GM19351 (cell line): ENCODE measurements around the gene HPN.
"Not testable (repeated sequence)": the region's sequence is repeated elsewhere in the genome, so short reads cannot be mapped to it uniquely, and the experiment has no call there.

ENCODE experiments used
- ATAC-seq: cut with Tn5 transposase; IDR thresholded peaks from one replicate; pipeline ENCODE4 v1.9.1; 2021; ENCODE audit warnings: mild to moderate bottlenecking, moderate library complexity; ENCODE audit not compliant: unreplicated experiment

Gene HPN

DNA sequence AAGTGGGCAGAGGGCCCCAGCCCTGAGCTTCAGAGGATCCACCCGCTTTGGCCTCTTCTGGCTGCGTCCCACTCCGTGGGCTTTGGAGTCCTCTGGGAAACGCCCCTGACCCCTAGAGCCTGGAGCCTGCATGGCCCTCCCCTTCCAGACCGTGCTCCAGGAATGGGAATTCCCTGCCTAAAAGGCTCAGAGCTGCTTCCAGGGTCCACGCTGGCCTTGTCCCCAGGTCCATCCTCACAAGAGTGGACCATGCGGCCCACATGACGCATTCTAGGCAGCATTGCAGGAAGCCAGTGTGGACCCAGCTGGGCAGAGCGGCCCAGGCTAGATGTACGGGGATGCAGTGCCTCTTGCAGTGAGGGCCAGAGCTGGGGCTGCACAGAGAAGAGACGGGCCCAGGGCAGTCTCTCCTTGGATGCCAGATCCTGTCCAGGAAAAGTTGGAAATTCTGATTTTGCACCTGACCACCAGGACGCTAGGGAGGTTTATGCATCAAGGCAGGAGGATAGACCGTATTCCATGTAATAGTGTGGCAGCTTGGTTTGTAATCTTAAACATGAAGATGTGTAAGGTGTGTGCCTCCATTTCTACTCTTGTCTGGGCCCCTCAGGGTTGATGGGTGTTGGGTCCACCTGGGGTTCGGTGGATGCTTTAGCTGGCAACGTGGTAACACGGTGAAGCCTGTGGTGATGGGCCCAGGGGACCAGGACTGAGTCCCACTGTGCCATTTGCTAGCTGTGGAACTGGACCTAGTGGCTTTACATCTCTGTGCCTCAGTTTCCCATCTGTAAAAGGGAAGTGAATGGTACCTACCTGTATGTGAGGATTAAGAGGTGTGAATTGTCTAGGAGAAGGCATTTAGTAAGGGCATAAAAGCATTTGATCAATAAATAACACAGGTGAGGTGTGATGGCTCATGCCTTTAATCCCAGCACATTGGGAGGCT is 59.3 kb downstream of the HPN start:
- ATAC-seq, result no peak

DNA sequence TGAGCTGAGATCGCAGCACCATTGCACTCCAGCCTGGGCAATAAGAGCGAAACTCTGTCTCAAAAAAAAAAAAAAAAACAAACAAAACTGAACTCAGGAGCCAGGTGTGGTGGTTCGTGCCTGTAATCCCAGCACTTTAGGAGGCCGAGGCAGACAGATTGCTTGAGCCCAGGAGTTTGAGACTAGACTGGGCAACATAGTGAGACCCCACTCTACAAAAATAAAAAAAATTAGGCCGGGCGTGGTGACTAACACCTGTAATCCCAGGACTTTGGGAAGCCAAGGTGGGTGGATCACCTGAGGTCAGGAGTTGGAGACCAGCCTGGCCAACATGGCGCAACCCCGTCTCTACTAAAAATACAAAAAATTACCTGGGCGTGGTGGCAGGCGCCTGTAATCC is 60.4 kb downstream of the HPN start:
- ATAC-seq, result not testable (repeated sequence)

DNA sequence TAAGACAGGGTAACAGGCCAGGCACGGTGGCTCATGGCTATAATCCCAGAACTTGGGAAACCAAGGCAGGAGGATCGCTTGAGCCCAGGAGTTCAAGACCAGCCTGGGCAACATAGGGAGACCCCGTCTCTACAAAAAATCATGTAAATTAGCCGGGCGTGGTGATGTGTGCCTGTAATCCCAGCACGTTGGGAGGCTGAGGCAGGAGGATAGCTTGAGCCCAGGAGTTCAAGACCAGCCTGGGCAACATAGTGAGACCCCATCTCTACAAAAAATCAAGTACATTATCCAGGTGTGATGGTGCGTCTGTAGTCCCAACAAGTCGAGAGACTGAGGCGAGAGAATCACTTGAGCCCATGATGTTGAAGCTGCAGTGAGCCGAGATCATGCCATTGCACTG is 62.1 kb downstream of the HPN start:
- ATAC-seq, result not testable (repeated sequence)

DNA sequence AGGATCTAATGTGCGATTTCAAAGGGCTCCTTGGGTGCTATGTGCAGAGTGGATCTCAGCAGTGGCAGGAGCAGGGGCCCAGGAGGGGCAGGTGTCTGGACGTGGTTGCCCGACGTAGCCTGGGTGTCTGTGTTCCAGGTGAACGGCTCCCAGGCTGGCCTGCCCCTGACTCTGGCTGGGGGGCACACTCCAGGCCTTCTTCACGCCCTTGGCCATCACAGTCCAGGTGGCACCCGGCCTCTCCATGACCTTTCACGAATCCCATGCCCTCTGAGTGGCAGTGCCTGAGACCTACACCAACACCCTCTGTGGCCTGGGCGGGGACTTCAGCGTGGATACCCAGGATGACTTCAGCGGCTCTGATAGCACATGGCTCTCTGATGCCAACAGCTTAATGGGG is 62.8 kb downstream of the HPN start:
- no peak for ATAC-seq

DNA sequence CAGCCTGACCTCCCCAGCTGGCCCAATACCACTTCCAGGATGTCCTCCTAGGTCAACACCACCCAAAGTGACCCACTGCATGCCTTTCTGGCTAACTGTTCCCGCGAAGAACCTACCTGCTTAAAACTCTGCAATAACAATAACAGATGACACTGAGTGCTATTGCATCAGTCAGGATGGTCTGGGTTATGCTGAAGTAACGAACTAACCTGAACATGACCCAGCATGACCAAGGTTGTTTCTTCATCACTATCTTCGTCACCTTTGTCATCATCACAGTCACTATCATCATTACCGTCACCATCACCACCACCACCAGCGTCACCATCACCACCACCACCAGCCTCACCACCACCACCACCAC is 63.5 kb downstream of the HPN start:
- ATAC-seq, result no peak

DNA sequence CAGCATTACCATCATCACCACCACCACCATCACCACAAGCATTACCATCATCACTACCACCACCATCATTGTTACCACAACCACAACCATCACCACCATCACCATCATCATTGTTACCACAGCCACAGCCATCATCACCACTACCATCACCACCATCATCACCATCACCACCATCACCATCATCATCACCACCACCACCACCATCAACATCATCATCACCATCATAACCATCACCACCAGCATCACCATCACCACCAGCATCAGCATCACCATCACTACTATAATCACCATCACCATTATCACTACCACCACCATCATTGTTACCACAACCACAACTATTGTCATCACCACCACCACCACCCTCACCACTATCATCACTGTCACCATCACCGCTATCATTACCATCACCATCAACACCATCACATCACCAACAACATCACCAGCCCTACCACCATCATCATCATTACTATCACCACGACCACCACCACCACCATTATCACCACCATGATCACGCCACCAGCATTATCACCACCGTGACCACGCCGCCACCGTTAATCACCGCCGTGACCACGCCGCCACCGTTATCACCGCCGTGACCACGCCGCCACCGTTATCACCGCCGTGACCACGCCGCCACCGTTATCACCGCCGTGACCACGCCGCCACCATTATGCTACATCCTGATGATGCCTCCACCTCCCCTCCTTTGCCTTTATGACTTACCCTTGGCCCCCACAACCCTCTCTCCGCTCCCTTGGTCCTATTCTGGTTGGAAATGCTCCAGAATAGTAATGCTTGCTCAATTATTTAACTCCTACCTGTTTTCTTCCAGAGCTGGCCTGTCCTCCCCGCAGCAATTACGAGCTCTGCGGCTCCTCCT is 64.1 kb downstream of the HPN start:
- no peak for ATAC-seq

DNA sequence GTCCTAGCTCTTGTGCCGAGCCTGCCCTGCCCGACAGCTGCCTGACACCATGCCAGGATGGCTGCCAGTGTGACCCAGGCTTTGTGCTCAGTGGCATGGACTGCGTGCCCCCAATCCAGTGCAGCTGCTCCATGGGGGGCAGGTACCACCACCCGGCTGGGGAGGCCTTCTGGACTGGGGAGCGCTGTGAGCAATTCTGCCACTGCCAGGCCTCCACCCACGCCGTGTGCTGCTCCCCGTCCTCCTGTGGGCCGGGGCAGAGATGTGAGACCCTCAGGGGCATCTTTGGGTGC is 64.7 kb downstream of the HPN start:
- no peak for ATAC-seq

DNA sequence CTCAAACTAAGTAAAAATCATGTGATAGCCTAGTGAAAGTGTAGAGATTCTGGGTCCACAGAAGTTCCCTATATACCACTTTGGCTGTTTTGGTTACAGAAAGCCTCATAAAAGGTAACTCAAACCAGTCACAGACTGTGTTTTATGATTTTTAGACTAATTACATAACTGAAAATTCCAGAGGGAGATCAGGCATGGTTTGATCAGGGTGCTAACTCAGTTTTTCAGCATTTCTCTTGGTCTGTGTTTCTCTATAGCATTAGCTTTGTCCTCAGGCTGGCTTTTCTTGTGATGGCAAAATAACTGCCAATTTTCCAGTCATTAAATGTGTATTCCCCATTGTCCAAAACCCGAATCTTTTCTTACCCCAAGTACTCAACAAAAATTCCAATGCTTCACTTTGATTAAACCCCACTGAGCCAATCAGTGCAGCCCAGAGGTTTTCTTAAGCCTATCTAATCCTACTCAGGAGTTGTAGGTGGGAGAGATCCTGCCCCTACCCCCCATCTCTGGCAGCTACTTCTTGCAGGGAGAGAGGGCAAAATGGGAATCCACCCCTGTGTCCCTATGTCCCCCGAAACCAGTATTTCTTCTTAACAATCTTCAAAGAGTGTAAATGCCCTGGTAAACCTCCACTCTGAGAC is 65.5 kb downstream of the HPN start:
- no peak for ATAC-seq

DNA sequence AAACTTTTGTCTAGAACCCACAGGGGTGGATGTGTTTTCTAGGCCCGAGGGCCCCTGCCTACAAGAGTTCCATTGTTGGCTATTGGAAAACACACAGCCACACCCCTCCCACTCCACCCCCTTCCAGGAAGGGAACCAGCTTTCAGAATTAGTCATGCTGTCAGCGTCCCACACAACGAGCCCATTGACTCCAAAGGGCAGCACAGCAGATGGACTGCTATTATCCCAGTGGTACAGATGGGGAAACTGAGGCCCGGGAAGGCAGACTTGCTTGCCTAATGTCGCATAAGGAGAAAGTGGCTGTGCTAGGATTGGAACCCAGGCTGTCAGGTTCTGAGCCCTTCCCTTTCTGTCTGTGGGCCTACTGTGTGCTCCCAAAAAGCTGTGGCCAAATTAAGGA is 66.0 kb downstream of the HPN start:
- no peak for ATAC-seq

DNA sequence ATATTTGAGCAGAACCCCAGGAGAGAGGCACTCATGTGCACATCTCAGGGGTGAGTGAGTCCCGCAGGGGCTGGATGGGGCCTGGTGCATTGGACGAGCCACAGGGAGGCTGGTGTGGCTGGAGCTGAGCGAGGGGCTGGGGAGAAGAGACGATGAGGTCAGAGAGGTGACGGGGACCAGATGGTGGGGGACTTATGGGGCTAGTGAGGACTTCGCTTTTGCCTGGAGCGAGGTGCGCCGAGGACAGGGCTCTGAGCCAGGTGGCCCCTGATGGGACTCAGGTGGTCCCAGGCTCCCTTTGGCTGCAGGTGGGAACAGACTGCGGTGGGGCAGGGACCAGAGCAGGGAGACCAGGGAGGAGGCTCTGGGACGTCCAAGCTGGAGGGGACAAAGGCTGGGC is 67.2 kb downstream of the HPN start:
- no peak for ATAC-seq

DNA sequence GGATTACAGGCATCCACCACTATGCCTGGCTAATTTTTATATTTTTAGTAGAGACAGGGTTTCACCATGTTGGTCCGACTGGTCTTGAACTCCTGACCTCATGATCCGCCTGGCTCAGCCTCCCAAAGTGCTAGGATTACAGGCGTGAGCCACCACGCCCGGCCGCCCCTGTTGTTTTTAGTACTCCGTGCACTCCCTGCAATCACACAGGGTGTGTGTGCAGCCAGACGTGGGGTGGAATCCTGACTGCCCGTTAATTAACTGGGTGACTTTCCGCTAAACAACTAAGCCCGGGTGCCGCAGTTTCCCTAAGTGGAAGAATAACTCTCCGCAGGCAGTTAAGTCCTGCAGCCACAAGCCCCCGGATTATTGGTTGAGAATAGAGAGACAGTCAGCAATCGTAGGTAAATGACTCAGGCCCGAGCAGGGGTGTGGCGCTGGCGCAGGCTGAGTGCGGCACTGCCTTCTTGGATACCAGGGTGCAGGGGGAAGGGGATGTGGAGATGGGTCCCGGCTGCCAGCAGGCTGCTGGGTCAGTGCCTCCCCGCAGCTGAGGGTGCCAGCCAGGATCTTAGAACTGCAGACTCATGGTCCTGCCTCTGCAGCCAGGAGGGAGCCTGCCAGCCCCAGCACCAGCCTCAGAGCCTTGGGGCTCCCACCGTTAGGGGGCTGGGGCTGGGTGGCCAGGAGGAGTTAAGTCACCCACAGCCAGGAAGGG is 68.0 kb downstream of the HPN start:
- no peak for ATAC-seq

DNA sequence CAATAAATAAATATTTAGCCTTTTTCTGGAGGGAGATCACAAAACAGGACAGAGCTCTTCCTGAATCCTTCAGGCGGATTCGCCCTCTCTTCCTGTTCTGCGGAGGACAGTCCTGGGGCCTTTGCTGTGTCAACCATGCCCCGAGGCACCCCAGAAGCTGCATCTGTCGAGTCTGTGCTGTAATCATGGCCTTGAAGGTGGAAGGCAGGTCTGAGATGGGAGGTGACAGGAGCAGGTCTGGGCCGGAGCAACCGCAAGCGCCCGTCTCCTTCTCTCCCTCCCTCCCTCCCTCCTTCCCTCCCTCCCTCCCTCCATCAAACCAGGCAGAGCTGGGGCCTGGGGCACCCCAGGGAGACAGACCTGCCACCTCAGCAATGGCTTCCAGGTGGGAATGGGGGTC is 69.5 kb downstream of the HPN start:
- ATAC-seq, result no peak

DNA sequence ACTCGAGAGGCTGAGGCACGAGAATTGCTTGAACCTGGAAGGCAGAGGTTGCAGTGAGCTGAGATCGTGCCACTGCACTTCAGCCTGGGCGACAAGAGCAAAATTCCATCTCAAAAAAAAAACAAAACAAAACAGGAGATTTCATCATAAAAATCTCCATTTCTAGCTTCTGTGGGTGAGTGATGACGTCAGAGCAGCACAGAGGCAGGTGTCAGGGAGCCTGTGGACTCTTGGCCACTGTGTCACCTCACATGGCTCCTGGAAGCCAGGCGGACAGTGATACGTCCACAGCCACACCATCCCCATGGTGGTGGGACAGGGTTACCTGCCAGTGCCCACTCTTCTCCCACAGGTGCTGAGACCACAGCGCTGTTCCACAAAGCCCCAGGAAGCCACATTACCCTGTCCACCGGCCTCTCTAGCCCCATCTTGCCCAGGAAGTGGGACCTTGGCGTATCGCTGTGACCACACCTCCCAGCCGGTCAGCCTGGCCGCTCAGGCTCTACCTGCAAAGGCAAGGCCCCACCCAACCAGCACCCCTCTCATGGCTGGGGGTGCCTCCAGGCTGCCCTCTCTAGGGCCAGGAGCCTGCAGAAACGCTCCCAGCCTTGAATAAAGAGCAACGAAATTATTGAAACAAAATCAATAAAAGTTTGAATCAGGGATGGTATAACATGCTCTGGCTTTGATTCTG is 71.6 kb downstream of the HPN start:
- no peak for ATAC-seq

DNA sequence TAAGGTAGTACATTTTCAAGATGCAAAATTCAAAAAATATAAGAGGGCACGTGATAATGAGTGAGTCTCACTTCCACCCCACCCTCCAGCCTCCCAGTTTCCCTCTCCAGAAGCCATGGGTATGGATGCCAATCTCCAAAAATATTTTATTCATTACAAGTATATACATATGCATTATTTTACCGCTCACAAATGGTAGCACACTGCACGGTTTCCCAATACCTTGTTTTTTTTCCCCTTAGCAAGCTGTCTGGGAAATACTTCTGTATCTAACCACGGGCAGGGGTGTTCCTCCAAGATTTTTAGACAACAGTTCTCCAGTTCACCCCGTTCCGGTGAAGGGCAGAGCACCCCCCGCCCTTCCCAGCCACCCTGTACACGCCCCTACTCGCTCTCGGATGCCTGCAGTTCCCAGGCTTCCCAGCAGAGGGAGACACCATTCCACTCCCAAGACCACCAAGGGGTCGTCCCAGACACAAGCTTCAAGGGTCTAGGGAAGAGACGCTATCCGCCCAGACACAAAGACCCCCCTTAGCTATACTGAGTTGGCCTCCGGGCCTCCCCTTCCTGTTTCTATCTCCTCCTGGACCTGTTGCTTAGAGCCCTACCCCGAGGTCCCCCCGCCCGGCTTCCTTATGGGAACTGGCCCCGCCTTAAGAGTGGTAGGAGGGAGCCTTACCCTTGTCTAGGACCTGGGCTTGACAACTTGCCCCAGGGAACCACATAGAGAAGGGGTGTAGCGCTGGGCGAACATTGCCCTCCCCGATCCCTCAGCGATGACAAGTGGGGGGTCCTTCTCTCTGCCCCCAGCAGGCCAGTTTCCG is 73.0 kb downstream of the HPN start:
- ATAC-seq, result no peak

DNA sequence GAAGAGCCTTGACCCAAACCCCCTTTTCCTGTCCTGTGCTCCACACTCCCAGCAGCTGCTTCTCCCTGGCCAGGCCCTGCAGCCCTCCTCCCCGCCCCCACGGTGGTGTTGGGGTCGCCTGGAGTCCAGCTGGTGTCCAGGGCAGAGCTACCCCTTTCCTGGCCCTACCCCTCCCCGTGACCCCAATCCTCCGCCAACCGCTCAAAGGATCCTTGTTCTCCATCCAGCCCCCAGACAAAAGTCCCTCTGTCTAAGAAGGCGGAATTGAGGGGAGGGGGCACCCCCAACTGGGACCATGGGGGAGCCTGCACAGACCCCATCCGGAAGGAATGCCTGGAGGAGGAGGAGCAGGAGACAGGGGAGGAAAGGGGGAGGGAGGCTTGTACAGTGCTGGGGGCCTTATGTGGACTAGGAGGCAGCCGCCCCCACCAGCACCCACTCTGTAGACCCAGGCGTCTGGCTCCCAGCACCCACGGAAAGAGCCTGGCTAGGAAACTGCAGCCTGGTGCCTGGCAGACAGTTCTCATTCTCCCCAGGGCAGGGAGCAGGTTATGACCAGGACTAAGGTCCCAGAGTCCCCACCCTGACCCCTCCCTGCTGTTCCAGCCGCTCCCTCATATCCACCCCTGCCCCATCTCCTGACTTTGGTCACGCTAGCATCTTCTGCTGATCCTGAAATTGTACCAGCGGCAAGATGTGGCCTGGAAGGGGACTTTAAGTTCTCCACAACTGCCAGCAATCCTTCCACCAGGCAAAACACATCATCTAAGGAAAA is 73.8 kb downstream of the HPN start, which contains the start of gene FXYD3:
FXYD3 (plus strand) TSS at position 647 of the 775 bp plus-strand sequence. CDS start 3,554 bp downstream, outside the sequence.
- no peak for ATAC-seq
